Loucy (cell line): Measurements from ENCODE around the gene HSP90AB1.

Source experiments
- EZH2phosphoT487 ChIP-seq: fragments of 200-600 bp; IDR thresholded peaks from 2 replicates; pipeline ENCODE4 v1.6.1; 2018; ENCODE audit warnings: antibody characterized with exemption, mild to moderate bottlenecking, moderate library complexity, borderline replicate concordance
- TF ChIP-seq, protein P1 (sequence below): fragments of 200-600 bp; sonication (generic); conservative IDR thresholded peaks from 2 replicates; pipeline ENCODE4 v1.5.1; 2014; ENCODE audit warnings: mild to moderate bottlenecking, antibody characterized with exemption, low read length

DNA sequence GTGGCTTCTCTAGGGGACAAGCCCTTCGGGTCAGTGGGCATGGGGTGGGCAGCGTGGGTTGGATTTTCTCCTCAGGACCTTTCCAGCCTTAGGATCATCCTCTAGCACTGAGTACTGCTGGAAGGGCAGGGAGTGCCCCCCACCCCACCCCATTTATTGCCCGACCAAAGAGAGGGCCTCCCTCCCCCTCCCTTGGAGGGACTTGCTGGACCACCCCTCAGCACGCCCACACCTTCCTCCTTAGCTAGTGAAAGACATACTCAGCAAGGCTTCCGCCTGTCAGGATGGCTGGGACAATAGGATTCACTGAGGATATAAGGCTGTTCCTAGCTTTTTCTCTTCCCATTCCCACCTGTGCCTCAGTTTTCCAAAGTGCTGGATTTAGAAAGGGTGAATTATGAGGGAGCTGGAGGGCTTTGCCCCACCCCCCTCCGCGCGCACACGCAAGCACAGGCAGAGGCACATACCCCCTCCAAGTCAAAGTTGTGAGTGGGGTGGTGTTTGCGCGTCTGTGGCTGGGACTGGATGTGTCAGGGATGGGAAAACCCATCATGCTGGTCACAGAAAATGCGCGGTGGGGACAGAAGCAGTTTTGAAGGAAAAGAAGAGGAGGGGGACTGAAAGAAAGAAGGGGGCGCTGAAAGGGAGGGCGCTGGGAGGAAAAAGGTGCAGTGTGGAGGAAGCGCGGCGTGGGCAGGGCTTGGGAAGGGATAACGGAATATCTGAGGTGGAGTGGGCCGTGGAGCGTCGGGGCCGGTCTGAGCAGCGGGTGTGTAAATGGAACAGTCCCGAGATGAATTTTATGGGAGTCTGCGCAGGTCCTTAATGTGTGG is 24.2 kb upstream of the HSP90AB1 start:
- TF ChIP-seq, protein P1, sequence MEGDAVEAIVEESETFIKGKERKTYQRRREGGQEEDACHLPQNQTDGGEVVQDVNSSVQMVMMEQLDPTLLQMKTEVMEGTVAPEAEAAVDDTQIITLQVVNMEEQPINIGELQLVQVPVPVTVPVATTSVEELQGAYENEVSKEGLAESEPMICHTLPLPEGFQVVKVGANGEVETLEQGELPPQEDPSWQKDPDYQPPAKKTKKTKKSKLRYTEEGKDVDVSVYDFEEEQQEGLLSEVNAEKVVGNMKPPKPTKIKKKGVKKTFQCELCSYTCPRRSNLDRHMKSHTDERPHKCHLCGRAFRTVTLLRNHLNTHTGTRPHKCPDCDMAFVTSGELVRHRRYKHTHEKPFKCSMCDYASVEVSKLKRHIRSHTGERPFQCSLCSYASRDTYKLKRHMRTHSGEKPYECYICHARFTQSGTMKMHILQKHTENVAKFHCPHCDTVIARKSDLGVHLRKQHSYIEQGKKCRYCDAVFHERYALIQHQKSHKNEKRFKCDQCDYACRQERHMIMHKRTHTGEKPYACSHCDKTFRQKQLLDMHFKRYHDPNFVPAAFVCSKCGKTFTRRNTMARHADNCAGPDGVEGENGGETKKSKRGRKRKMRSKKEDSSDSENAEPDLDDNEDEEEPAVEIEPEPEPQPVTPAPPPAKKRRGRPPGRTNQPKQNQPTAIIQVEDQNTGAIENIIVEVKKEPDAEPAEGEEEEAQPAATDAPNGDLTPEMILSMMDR, result no peak
- TF ChIP-seq EZH2phosphoT487, result no peak
